Measurements from ENCODE around the gene SEPTIN12. TPM values are rescaled to one million over a fixed set of nuclear protein-coding genes. Genes with fewer than 3 reads are reported as not detected.

SEPTIN12 gene
- total and polyA plus RNA-seq, 8 donors, result 1.4 TPM; not detected in 7

DNA sequence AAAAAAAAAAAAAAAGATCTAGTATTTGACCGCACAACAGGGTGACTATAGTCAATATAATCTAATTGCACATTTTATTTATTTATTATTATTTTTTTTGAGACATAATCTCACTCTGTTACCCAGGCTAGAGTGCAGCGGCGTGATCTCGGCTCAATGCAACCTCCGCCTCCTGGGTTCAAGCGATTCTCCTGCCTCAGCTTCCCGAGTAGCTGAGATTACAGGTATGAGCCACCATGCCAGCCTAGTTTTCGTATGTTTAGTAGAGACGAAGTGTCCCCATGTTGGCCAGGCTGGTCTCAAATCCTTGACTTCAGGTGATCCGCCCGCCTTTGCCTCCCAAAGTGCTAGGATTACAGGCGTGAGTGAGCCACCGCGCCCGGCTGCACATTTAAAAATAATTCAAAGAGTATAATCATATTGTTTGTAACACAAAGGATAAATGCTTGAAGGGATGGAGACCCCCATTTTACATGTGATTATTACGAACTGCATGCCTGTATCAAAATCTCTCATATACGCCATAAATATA is 54.9 kb downstream of the SEPTIN12 start:
- H3K36me3 ChIP-seq, result peaks cover 0 to 6% (median 0%) of the 10 kb centered on the region in 3 donors
- H3K27ac ChIP-seq, result no peak overlapping the region
- FAIRE-seq (no peak), ATAC-seq (no peak), DNase-seq (peak in 1 of 6 donors; percentile 26)
- H3K4me1 ChIP-seq, result peaks cover 0 to 3% (median 0%) of the 10 kb centered on the region in 3 donors
- TF ChIP-seq, protein P1, sequence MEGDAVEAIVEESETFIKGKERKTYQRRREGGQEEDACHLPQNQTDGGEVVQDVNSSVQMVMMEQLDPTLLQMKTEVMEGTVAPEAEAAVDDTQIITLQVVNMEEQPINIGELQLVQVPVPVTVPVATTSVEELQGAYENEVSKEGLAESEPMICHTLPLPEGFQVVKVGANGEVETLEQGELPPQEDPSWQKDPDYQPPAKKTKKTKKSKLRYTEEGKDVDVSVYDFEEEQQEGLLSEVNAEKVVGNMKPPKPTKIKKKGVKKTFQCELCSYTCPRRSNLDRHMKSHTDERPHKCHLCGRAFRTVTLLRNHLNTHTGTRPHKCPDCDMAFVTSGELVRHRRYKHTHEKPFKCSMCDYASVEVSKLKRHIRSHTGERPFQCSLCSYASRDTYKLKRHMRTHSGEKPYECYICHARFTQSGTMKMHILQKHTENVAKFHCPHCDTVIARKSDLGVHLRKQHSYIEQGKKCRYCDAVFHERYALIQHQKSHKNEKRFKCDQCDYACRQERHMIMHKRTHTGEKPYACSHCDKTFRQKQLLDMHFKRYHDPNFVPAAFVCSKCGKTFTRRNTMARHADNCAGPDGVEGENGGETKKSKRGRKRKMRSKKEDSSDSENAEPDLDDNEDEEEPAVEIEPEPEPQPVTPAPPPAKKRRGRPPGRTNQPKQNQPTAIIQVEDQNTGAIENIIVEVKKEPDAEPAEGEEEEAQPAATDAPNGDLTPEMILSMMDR (IDR thresholded peaks at IDR 0.05), result no peak
- no peaks in the 10 kb centered on the region for H3K27me3 ChIP-seq
- WGBS, 2 donors, result 17 to 21% methylated on average over 17 of the region's 17 CpGs
- intact Hi-C loops (cut with DNase I), result no loop called here
- H3K4me3 ChIP-seq, result peak overlapping the region; percentile 68 to 95 (median 84)
- no peaks in the 10 kb centered on the region for H3K9me3 ChIP-seq

DNA sequence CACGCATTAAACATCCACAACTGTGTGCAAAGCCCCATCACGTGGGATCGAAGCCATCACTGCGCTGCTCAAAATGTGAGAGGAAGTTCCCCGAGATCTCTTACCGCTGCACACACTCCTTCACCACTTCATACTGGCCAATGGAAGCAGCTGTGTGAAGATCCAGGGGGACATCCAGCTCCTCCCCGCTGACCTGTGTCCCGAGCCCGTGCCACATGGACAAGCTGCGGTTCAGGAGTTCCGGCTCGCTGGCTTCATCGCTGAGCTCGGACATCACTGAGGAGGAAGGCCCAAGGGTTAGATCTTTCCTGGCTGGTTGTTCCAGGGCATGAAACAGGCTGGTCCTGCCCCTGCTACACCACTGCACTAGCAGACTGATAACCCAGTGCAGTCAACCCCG is 58.3 kb downstream of the SEPTIN12 start:
- TF ChIP-seq, protein P1 (IDR thresholded peaks at IDR 0.05), result no peak
- DNase-seq (peak in 1 of 6 donors; percentile 26), FAIRE-seq (no peak), ATAC-seq (no peak)
- Histone ChIP-seq H3K4me1 (no peaks in the 10 kb centered on the region), H3K27me3 (no peaks in the 10 kb centered on the region), H3K36me3 (peaks cover 0 to 23% (median 6%) of the 10 kb centered on the region in 3 donors), H3K4me3 (no peak overlapping the region), H3K27ac (no peak overlapping the region), H3K9me3 (no peaks in the 10 kb centered on the region)
- 90 to 92% methylated on average over 15 of the region's 15 CpGs for WGBS, 2 donors
- intact Hi-C loops (cut with DNase I), result no loop called here

DNA sequence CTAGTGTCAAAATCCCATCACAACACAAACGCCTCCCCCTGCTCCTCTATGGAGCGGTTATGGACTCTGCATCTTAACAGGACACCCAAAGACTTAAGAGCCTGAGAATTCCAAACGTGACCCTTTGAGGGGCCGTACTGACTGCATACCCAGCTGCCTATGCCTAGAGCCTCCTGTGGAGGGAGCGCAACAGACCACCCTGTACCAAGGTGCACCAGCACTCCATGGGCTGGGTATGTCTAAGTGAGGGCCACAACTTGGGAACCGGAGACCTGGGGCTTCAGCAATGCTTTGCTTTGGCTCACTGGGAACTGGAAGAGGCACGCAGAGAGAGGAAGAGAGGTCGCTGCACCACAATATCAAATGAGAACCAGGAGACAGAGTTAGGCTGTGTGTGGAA is 59.5 kb downstream of the SEPTIN12 start:
- H3K27ac ChIP-seq, result no peak overlapping the region
- no peak for FAIRE-seq
- ATAC-seq, result no peak
- intact Hi-C loops (cut with DNase I), result no loop called here
- TF ChIP-seq, protein P1 (IDR thresholded peaks at IDR 0.05), result no peak
- H3K4me1 ChIP-seq, result no peaks in the 10 kb centered on the region
- H3K27me3 ChIP-seq, result no peaks in the 10 kb centered on the region
- no peak overlapping the region for H3K4me3 ChIP-seq
- no peaks in the 10 kb centered on the region for H3K9me3 ChIP-seq
- peaks cover 0 to 23% (median 6%) of the 10 kb centered on the region in 3 donors for H3K36me3 ChIP-seq
- peak in 1 of 6 donors; percentile 15 for DNase-seq
- 93 to 94% methylated on average over 8 of the region's 8 CpGs for WGBS, 2 donors

Other genes with a start within 250 kb of the SEPTIN12 start
- gene CDIP1, start 249.6 kb downstream of the SEPTIN12 start, total RNA-seq, result 10 to 100 TPM; 16.3 to 20.1 (median 18.9) TPM
- gene CDIP1, start 249.6 kb downstream of the SEPTIN12 start, polyA plus RNA-seq, result 10 to 100 TPM; 13.6 to 24.4 TPM
- under 1 TPM; 0.28 to 0.47 (median 0.34) TPM for gene C16orf96, start 232.0 kb downstream of the SEPTIN12 start, total RNA-seq
- under 1 TPM; 0.30 to 0.31 TPM for gene C16orf96, start 232.0 kb downstream of the SEPTIN12 start, polyA plus RNA-seq
- gene UBALD1, start 173.5 kb downstream of the SEPTIN12 start, total RNA-seq, result 10 to 100 TPM in 5 of 6 donors, 1 to 10 TPM in 1; 9.1 to 19.4 (median 14.3) TPM
- gene UBALD1, start 173.5 kb downstream of the SEPTIN12 start, polyA plus RNA-seq, result 10 to 100 TPM; 29.3 to 42.5 TPM
- gene MGRN1, start 163.5 kb downstream of the SEPTIN12 start, total RNA-seq, result 10 to 100 TPM; 29.0 to 43.8 (median 33.0) TPM
- gene MGRN1, start 163.5 kb downstream of the SEPTIN12 start, polyA plus RNA-seq, result 10 to 100 TPM; 17.2 to 29.9 TPM
- gene NUDT16L1, start 94.8 kb downstream of the SEPTIN12 start, total RNA-seq, result 10 to 100 TPM in 5 of 6 donors, 1 to 10 TPM in 1; 7.0 to 16.5 (median 12.8) TPM
- gene NUDT16L1, start 94.8 kb downstream of the SEPTIN12 start, polyA plus RNA-seq, result 10 to 100 TPM; 17.3 to 32.3 TPM
- gene ANKS3, start 54.1 kb downstream of the SEPTIN12 start, total RNA-seq, result 10 to 100 TPM in 5 of 6 donors, 1 to 10 TPM in 1; 8.7 to 20.4 (median 11.7) TPM
- gene ANKS3, start 54.1 kb downstream of the SEPTIN12 start, polyA plus RNA-seq, result 10 to 100 TPM; 56.8 to 69.1 TPM
- gene DNAAF8, start 53.8 kb downstream of the SEPTIN12 start, total RNA-seq, result 1 to 10 TPM in 1 of 6 donors, under 1 TPM in 5; 0.23 to 1.0 (median 0.58) TPM
- gene DNAAF8, start 53.8 kb downstream of the SEPTIN12 start, polyA plus RNA-seq, result 1 to 10 TPM in 1 of 2 donors, under 1 TPM in 1; 0.52 to 1.0 TPM
- gene ZNF500, start 21.2 kb downstream of the SEPTIN12 start, total RNA-seq, result 10 to 100 TPM in 1 of 6 donors, 1 to 10 TPM in 5; 5.5 to 10.0 (median 7.2) TPM
- gene ZNF500, start 21.2 kb downstream of the SEPTIN12 start, polyA plus RNA-seq, result 10 to 100 TPM in 1 of 2 donors, 1 to 10 TPM in 1; 6.5 to 14.1 TPM
- gene SMIM22, start 7.0 kb upstream of the SEPTIN12 start, total RNA-seq, result 10 to 100 TPM; 49.2 to 69.1 (median 63.2) TPM
- gene SMIM22, start 7.0 kb upstream of the SEPTIN12 start, polyA plus RNA-seq, result 100 to 1,000 TPM; 176 to 367 TPM
- 10 to 100 TPM; 12.3 to 18.3 (median 13.0) TPM for gene ROGDI, start 14.3 kb upstream of the SEPTIN12 start, total RNA-seq
- 10 to 100 TPM; 55.0 to 63.0 TPM for gene ROGDI, start 14.3 kb upstream of the SEPTIN12 start, polyA plus RNA-seq
- gene GLYR1, start 58.9 kb upstream of the SEPTIN12 start, total RNA-seq, result 10 to 100 TPM; 27.2 to 58.6 (median 40.4) TPM
- gene GLYR1, start 58.9 kb upstream of the SEPTIN12 start, polyA plus RNA-seq, result 10 to 100 TPM; 33.0 to 41.4 TPM
- 10 to 100 TPM; 10.4 to 17.3 (median 12.4) TPM for gene UBN1, start 59.1 kb upstream of the SEPTIN12 start, total RNA-seq
- gene UBN1, start 59.1 kb upstream of the SEPTIN12 start, polyA plus RNA-seq, result 10 to 100 TPM in 1 of 2 donors, 1 to 10 TPM in 1; 8.0 to 10.1 TPM
- gene PPL, start 148.8 kb upstream of the SEPTIN12 start, total RNA-seq, result 10 to 100 TPM; 10.4 to 19.8 (median 12.9) TPM
- 10 to 100 TPM; 15.7 to 27.2 TPM for gene PPL, start 148.8 kb upstream of the SEPTIN12 start, polyA plus RNA-seq
- under 1 TPM; 0.22 to 0.79 (median 0.62) TPM for gene SEC14L5, start 170.0 kb upstream of the SEPTIN12 start, total RNA-seq
- under 1 TPM; 0.27 to 0.40 TPM for gene SEC14L5, start 170.0 kb upstream of the SEPTIN12 start, polyA plus RNA-seq
- 1 to 10 TPM; 3.7 to 7.0 (median 6.4) TPM for gene NAGPA, start 245.6 kb upstream of the SEPTIN12 start, total RNA-seq
- 10 to 100 TPM in 1 of 2 donors, 1 to 10 TPM in 1; 8.3 to 10.0 TPM for gene NAGPA, start 245.6 kb upstream of the SEPTIN12 start, polyA plus RNA-seq

Measured in pancreas (tissue), 10 donors.